NCI-H128 (cell line): ENCODE measurements around the gene APOL3.
"Not testable (repeated sequence)": the region's sequence is repeated elsewhere in the genome, so short reads cannot be mapped to it uniquely, and the experiment has no call there.

Source experiments
- DNase-seq: peaks from one replicate; lab custom pipeline; 2025; ENCODE audit not compliant: unreplicated experiment; lab: John Stamatoyannopoulos, UW

Gene APOL3

DNA sequence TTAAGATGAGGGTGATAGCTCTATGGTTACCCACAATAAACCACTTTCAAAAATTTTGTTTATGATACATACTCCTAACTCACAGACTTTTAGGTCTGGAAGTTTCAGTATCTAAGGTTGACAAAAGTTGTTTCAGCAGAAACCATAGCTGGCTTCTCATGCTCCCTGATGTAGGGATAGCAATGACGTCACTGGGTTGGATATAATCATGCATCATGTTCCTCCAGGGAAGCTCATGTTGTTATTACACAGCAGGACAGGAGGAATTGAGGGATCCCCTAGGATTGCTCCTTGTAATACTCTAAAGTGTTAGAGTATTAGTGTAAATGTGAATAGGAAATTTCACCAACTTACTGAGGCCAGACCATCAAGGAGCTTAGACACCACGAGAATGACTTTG lies 23.6 kb downstream of the APOL3 start:
- no peak for DNase-seq

DNA sequence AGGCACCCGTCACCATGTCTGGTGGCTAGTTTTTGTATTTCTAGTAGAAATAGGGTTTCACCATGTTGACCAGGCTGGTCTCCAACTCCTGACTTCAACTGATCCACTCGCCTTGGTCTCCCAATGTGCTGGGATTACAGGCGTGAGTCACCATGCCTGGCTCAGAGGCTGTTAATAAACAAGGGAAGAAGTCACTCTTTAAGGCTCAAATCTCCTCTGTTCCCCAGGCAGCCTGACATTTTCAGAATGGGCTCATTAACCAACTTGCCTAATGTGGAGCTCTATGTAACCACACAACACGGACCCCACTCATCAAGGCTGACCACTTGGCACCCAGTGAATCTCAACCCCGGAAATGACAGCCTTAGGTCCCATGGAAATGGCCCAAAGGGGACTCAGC lies 24.1 kb downstream of the APOL3 start:
- DNase-seq = no peak

DNA sequence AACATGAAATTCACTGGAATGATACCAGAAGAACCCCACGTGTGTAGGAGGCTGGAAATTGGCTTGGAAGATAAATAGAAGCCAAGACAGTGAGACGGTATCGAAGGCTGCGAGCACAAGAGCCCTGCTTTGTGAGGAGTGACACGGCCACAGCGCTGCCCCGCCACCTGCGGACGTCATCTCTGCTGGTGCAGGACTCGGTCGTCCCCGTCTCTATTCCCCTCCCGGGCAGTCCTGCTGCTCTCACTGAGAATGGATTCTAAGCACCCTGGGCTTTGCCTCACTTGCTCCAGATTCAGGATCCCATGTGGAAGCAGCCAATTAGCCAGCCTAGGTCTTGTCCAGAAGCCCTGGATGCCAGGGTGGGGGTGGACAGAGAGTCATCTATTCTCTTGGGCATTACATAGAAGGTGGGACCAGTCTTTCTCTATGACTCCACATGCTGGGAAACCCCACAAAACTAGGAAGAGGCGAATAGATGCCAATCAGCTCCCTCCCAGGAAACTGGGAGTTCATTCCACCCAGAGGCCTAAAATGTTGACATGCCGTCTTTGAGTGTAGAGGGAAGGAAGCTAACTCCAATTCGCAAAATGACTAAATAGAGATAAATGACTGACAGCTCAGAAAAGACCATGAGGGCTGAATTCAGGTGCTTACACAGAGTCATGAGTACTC lies 25.1 kb downstream of the APOL3 start:
- no peak for DNase-seq

DNA sequence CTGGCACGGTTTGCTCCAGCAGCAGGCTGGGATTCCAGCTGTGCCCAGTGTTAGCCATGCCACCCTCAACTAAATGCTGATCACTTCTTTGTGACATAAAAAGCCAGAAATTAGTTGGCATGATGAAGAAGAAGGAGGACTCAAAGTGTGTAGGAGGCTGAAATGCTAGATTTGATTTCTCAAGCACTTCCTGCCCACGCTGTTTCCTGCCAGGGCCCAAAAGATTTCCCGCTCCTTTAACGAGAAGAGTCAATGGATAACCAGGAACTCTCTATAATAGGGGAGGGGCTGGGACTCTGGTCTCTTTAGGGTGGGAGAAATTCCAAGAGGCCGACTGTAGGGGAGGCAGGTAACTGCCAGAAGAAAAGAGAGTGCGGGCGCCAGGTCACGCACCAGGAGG lies 26.4 kb downstream of the APOL3 start:
- no peak for DNase-seq

DNA sequence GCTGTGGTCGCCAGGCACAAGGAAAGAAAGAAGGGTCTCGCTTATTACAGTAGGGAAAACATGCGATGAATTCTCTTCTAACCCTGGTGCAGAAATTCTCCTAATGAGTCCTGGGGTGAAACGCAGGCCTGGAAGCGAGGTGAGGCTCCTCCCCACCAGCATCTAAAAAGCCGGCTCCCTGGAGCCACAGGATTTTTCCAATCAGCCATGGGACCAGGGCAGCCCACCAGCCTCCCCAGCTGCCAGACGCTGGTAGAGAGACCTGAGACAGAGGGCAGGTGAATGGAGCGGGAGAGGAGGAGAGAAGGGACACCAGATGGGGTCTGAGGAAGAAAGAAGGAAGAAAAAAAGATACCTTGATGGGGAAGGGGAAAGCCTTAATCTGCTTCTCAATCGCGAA lies 28.6 kb downstream of the APOL3 start:
- DNase-seq = no peak

DNA sequence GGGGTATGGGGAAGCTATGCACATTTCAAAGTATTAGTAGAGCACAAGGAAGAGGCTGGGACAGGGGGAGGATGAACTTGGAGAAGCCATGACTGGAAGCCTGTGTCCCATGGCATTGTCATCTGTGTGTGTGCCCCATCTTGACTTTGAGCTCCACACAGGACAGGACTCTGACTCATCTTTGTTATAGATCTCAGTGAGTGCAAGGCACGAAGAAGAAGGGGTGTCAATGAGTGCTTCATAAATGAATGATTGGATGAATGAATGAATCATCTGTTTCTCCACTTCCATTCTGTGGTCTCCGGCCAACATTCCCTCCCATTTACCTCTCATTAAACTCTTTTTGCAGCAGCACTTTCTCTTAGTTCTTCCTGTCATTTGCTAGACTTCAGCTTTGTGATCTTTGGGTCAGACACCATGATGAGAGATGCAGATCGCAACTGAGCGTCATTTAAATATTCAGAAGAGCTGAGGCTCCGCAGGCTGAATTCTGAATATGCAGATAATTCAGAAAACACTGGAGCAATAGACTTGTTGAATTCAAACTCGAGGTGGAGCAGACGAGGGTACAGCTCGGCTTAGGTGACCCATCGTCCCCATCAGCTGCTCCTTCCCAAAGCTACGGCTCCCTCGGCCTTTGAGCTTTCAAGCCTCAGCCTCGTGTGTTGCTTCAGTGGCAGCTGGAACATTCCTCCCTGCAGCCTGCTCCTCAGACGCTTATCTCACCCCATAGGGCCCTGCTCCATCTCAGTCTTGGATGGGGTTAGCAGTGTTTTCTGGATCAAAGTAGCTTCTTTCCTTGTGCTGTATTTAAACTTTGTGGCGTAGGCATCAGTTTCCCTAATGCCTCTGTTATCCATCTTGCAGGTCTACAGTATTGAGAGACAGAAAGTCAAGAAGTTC lies 30.8 kb downstream of the APOL3 start:
- no peak for DNase-seq

DNA sequence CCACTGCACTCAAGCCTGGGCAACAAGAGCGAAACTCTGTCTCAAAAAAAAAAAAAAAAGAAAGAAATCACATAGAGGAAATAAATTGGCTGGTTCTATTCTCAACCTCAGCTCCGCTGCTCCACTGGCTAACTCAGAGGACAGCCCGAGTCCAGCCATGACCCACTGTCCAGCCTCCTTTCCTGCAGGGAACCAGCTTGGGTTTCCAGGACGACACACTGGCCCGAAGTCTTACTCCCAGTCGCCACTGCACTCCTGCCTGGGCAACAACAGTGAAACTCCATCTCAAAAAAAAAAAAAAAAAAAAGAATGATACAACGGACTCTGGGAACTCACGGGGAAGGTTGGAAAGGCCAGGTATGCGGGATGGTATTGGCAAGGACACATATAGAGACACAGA lies 31.5 kb downstream of the APOL3 start:
- DNase-seq = no peak

DNA sequence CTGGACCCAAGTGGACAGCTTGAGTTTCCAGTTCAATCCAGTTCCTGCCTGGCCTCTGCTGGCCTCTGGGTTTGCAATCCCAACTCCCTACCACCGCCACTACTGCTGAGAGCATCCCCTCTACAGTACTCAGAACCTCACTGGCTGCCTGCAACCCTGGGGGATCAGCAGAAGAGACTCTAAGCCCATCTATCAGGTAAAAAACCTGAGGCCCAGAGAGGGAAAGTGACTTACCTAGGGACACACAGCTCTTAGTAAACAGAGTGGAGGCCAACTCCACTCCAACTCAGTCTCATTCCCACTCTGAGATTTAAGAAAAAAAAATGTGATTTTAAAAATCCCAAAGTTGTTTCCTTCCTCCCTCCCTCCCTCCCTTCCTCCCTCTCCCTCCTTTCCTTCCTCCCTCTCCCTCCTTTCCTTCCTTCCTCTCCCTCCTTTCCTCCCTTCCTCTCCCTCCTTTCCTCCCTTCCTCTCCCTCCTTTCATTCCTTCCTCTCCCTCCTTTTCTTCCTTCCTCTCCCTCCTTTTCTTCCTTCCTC lies 34.5 kb downstream of the APOL3 start:
- DNase-seq = no peak

DNA sequence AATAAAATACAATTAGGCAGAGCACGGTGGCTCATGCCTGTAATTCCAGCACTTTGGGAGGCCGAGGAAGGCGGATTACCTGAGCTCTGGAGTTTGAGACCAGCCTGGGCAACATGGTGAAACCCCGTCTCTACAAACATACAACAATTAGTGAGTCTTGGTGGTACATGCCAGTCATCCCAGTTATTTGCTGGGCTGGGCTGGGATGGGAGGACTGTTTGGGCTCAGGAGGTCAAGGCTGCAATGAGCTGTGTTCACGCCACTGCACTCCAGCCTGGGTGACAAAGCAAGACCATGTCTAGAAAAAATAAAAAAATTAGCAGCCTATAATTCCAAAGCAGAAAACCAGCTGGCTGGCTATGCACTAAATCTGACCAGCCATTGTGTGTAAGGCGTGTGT lies 35.1 kb downstream of the APOL3 start:
- no peak for DNase-seq

DNA sequence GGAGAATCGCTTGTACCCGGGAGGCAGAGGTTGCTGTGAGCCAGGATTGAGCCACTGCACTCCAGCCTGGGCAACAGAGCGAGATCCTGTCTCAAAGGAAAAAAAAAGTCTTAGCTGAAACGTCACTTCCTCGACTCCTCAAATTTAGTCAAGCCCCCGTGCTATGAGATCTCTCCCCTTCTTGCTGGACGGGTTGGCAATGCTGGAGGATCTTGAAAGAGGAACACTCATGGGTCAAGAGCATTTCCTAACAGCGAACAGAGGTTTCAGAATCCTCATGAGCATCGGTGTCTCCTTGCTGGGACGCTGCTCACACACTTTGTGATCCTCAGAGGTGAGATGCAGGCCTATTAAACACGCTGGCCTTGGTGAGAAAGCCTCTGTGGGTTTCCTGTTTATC lies 35.9 kb downstream of the APOL3 start:
- no peak for DNase-seq

DNA sequence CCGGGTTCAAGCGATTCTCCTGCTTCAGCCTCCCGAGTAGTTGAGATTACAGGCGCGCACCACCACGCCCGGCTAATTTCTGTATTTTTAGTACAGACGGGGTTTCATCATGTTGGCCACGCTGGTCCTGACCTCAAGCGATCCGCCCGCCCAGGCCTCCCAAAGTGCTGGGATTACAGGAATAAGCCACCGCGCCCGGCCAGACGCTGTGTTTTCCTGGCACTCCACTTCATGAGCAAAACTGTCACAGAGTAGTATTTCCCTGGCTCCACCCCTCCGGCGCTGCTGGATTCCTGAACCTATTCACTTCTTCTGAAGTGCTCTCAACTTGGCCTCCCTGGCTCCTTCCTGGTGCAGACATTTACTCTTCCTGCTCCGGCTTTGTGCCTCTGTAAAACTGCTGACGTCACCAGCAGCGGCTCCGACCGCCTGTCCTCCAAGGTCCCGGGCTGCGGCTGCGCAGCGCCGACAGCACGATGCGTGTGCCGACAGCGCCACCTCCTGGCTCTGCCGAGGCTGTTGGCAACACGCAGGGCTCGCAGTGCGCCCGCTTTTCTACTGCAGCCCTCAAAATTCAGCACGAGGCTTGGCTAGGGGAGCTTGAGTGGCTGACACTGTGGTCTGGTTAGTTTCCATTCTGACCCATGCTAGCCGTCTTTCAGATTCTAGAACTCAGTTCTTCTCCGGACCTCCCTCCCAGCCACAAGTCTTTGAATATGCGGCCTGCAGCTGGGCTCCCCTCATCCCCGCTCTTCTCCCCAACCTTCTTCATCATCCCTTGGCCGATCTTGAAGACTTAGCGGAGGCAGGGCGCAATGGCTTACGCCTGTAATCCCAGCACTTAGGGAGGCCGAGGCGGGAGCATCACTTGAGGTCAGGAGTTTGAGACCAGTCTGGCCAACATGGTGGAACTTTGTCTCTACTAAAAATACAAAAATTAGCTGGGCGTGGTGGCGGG lies 36.6 kb downstream of the APOL3 start:
- DNase-seq = peak; percentile 86

DNA sequence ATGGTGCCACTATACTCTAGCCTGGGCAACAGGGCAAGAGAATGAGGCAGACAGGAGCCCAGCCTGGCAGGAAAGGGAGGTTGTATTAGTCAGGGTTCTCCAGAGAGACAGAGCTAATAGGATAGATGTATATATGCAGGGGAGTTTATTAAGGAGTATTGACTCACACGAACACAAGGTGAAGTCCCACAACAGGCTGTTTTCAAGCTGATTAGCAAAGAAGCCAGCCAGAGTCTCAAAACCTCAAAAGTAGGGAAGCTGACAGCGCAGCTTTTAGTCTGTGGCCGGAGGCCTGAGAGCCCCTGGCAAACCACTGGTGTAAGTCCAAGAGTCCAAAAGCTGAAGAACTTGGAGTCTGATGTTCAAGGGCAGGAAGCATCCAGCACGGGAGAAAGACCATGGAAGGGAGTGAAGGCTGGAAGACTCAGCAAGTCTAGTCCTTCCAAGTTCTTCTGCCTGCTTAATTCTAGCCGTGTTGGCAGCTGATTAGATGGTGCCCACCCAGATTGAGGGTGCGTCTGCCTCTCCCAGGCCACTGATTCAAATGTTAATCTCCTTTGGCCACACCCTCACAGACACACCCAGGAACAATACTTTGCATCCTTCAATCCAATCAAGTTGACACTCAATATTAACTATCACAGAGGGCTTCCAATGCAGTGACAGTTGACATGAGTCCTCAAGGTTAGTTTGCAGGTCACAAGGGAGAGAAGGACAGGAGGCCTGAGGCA lies 39.8 kb downstream of the APOL3 start:
- not testable (repeated sequence) for DNase-seq

DNA sequence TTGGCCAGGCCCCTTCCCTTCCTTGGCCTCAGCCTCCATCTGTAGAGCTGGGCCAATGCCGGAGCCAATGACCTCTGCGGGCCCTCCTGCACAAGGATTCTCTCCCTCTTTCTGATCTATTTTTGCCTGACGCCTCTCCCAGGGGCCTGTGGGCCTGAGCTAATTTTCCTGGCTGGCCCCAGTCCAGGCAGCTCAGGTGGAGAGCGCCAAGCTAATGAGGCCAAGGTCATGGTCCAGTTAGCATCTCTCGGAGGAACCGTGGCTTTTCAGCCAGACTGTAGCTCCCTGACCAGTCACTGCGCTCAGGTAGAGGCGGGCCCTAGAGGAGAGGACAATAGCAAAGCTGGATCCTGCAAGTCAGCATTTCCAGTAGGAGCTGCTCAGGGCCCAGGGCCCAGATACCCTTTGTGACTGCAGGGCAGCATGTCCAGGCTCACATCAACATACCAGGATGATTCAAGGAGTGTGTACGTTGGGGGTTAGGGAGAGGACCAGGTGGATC lies 43.5 kb downstream of the APOL3 start:
- no peak for DNase-seq

DNA sequence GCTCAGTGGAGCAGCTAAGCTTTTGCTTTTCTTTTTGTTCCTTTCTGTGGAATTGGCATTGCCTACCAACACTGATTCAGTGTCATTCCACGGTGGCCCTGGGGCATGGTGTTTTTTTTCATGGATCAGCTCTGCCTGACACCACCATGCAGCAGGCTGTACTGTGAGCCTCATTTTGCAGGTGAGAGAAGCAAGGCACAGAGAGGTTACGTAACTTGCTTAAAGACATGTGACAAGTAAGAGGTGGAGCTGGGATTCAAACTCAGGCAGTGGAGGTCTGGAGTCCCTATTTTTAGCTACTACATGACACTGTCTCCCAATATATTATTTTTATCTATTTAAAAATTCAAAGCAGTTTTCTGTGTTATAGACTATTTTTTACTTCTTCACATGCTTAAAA lies 44.4 kb downstream of the APOL3 start:
- DNase-seq = no peak

DNA sequence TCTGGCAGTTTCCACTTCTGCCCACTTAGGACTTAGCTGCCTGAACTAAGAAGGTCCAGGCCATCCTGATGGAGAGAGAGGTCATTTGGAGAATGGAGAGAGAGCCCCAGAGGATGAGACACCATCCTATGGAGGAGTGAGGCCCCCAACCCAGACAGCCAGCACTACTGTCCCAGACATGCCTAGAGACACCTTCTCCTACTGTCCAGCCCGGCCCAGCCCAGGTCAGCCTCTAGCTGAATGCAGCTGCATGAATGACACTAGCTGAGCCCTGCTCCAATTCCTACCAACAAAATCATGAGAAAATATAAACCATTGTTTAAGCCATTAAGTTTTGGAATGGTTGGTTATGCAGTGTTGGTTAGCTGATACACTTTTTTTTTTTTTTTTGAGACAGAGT lies 47.4 kb downstream of the APOL3 start:
- no peak for DNase-seq

DNA sequence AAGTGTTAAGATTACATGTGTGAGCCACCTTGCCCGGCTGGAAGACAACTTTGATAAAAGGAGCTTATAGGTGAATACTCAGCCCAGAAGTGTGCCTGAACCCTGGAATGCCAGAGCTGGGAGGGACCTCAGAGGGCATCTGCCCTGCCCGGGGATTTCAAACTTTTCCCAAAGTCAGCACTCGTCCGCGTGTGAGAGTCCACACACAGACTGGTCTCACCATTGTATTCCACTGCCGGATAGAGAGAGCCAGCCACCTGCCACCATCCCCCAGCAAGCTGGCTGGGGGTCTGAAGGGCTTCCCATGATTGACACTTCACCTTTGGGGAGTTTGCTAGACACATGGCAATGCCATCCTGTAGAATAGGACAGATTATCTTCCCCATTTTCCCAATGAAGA lies 49.2 kb downstream of the APOL3 start:
- DNase-seq = no peak

DNA sequence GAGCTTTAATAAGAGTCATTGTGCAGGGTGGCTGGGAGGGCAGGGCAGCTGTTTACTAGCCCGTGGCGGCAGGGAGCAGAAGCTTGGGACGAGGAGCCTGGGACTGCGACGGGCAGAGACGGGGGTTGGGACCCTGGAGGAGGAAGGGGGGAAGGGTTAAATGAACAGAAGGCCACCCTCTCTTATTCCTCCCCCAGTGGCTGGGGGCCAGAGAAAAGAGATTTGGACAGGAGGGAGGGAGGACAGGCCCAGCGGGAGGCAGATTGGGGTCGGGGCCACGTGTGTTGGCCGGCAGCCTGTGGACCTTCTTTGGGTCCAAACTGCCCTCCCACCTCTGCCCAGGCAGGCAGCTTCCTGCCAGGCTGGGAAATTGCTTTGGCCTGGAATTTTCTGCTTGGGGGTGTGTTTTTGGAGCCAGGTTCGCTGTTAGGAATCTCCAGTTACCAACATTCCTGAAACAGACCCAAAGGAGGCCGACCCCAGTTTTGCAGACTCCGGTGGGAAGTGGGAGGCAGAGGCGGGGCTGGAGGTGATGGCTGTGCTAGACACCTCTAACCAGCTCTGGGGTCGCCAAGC lies 50.2 kb downstream of the APOL3 start:
- DNase-seq = no peak

DNA sequence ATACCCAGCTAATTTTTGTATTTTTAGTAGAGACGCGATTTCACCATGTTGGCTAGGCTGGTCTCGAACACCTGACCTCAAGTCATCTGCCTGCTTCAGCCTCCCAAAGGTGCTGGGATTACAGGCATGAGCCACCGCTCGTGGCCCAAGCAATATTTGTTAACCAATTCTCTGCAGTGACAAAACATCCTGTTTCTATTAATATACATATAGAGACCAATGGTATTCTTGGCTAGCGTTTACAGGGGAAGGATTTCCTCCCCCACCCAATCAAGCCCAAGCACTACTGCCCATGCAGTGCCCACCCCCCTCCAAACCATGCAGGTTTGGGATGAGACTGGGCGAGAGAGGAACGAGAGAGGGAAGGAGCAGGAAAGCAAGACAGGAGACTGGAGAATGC lies 53.1 kb downstream of the APOL3 start:
- no peak for DNase-seq

DNA sequence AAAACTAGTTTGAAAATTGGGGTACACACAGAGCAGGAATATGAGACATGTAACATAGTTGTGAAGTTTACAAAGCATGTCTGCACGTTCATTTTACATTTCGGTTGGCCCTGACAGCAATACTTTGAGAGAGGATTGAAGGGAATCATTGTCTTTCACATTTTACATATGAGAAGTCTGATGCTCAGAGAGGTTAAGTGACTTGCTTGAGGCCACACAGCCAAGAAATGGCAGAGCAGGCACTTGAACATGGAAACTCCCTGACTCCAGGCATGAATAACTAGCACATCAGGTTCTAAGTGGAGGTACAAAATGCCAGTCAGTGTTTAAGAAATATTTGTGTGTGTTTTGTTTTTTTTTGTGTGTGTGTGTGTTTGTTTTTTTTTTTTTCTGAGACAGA lies 53.6 kb downstream of the APOL3 start:
- DNase-seq = no peak

DNA sequence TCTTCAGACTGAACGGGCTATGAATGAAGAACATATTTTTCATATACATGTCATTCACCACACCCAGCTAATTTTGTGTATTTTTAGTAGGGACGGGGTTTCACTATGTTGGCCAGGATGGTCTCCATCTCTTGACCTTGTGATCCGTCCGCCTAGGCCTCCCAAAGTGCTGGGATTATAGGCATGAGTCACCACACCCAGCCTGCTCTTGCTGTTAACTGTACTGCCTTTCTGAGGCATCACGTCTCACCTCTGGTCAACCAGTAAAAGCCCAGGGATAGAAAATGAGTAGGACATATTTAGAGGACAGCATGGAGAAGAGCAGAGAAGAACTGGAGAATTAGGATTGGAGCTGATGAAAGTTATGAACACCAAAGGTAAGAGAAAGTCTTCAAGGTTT lies 55.6 kb downstream of the APOL3 start:
- no peak for DNase-seq
